OCI-LY3 (cell line): ENCODE results near the gene CDH4.

Source experiments
- H2AFZ ChIP-seq: fragments of 200-600, 300-600 bp; shearing (Covaris generic); 2 replicates; pipeline ENCODE4 v1.6.0; 2014; ENCODE audit warnings: antibody characterized with exemption, low read depth, low read length
- H3K27ac ChIP-seq: fragments of 200-600, 300-600 bp; sonication (generic); 2 replicates; pipeline ENCODE4 v1.5.1; 2014; ENCODE audit warnings: mild to moderate bottlenecking, low read length, moderate library complexity, mixed read lengths
- H3K27me3 ChIP-seq: fragments of 200-600, 300-600 bp; sonication (generic); 2 replicates; pipeline ENCODE4 v1.6.1; 2014; ENCODE audit warnings: low read depth, low read length, mixed read lengths
- H3K36me3 ChIP-seq: fragments of 200-600, 300-600 bp; sonication (generic); replicated peaks from 2 replicates; pipeline ENCODE3; 2014; ENCODE audit warnings: low read depth, low read length, mixed read lengths
- H3K4me1 ChIP-seq: fragments of 300-600, 200-600 bp; sonication (generic); 2 replicates; pipeline ENCODE4 v1.6.1; 2014; ENCODE audit warnings: low read length, mixed read lengths
- H3K4me2 ChIP-seq: fragments of 200-600, 300-600 bp; sonication (generic); 2 replicates; pipeline ENCODE4 v1.6.1; 2014; ENCODE audit warnings: low read length, mixed read lengths
- H3K4me3 ChIP-seq: fragments of 300-600, 200-600 bp; sonication (generic); 2 replicates; pipeline ENCODE4 v1.5.1; 2014; ENCODE audit warnings: antibody characterized with exemption, mild to moderate bottlenecking, low read length, moderate library complexity
- H3K79me2 ChIP-seq: fragments of 300-600, 200-600 bp; shearing (Covaris generic); 2 replicates; pipeline ENCODE4 v1.6.1; 2014; ENCODE audit warnings: mild to moderate bottlenecking, low read length, mixed read lengths
- H3K9ac ChIP-seq: fragments of 300-600, 200-600 bp; shearing (Covaris generic); 2 replicates; pipeline ENCODE4 v1.6.0; 2014; ENCODE audit warnings: mild to moderate bottlenecking, low read length, moderate library complexity
- H3K9me3 ChIP-seq: fragments of 200-600, 300-600 bp; shearing (Covaris generic); 2 replicates; pipeline ENCODE4 v1.6.1; 2014; ENCODE audit warnings: low read length, mixed read lengths; ENCODE audit not compliant: insufficient read depth
- H4K20me1 ChIP-seq: fragments of 200-600, 300-600 bp; sonication (generic); 2 replicates; pipeline ENCODE4 v1.6.1; 2016; ENCODE audit warnings: low read length, mixed read lengths; ENCODE audit not compliant: insufficient read depth
- CTCF ChIP-seq: fragments of 200-600, 300-600 bp; sonication (generic); IDR thresholded peaks from 2 replicates; pipeline ENCODE4 v1.5.1; 2014; ENCODE audit warnings: antibody characterized with exemption, low read length, low read depth
- EZH2phosphoT487 ChIP-seq: fragments of 200-600 bp; shearing (Covaris generic); IDR thresholded peaks from 2 replicates; pipeline ENCODE4 v1.6.1; 2018; ENCODE audit warnings: antibody characterized with exemption, mixed run types, low read depth

Gene CDH4

GRCh38 chr20:61905781-61906523 lies 653.9 kb downstream of the CDH4 start:
- no peaks in the 10 kb centered on the region for H3K79me2 ChIP-seq
- 0 out of 2 replicates have a peak, but pooled peaks cover 9% of the 10 kb centered on the region for H3K9me3 ChIP-seq
- H3K4me3 ChIP-seq: no peak overlapping the region
- no peak overlapping the region for H3K27ac ChIP-seq
- H3K4me2 ChIP-seq: no peak overlapping the region
- H3K4me1 ChIP-seq: no peaks in the 10 kb centered on the region
- peaks cover 40% of the 10 kb centered on the region for H3K27me3 ChIP-seq
- no peaks in the 10 kb centered on the region; the same call in 1 of the 2 replicates for H4K20me1 ChIP-seq
- no peaks in the 10 kb centered on the region for H3K36me3 ChIP-seq
- TF ChIP-seq CTCF (no peak), EZH2phosphoT487 (no peak)
- H3K9ac ChIP-seq: no peak overlapping the region
- H2AFZ ChIP-seq: no peak overlapping the region

- Histone ChIP-seq H4K20me1 (peaks cover 4% of the 10 kb centered on the region; the same call in 1 of the 2 replicates), H2AFZ (no peak overlapping the region), H3K27ac (no peak overlapping the region), H3K9ac (no peak overlapping the region), H3K79me2 (no peaks in the 10 kb centered on the region), H3K4me3 (no peak overlapping the region), H3K4me2 (no peak overlapping the region), H3K9me3 (0 out of 2 replicates have a peak, but pooled peaks cover 12% of the 10 kb centered on the region), H3K4me1 (peaks cover 7% of the 10 kb centered on the region), H3K36me3 (no peaks in the 10 kb centered on the region), H3K27me3 (peaks cover 53% of the 10 kb centered on the region)
- no peak for TF ChIP-seq CTCF
- TF ChIP-seq EZH2phosphoT487: no peak
Observed at GRCh38 chr20:61907081-61907891, 655.2 kb downstream of the CDH4 start.

- no peak overlapping the region for H3K9ac ChIP-seq
- no peak overlapping the region for H3K4me2 ChIP-seq
- 0 out of 2 replicates have a peak, but pooled peaks cover 12% of the 10 kb centered on the region for H3K9me3 ChIP-seq
- no peak for TF ChIP-seq CTCF
- no peak for TF ChIP-seq EZH2phosphoT487
- H4K20me1 ChIP-seq: peaks cover 11% of the 10 kb centered on the region
- no peak overlapping the region for H3K4me3 ChIP-seq
- no peak overlapping the region for H2AFZ ChIP-seq
- peaks cover 55% of the 10 kb centered on the region for H3K27me3 ChIP-seq
- H3K36me3 ChIP-seq: no peaks in the 10 kb centered on the region
- no peak overlapping the region for H3K27ac ChIP-seq
- no peaks in the 10 kb centered on the region for H3K79me2 ChIP-seq
- H3K4me1 ChIP-seq: peaks cover 18% of the 10 kb centered on the region
Observed at GRCh38 chr20:61908057-61909026, 656.3 kb downstream of the CDH4 start.
